ENCODE data around the gene GPR68. TPM values are rescaled to one million over a fixed set of nuclear protein-coding genes. Genes with fewer than 3 reads are reported as not detected.

Gene GPR68
- total and polyA plus RNA-seq, 9 donors: 0.35 to 0.83 (median 0.68) TPM

Other genes starting within 250 kb of the GPR68 start
- gene RPS6KA5, start 184.1 kb downstream of the GPR68 start, total RNA-seq: 6.2 TPM
- gene RPS6KA5, start 184.1 kb downstream of the GPR68 start, polyA plus RNA-seq (ENCODE audit: insufficient read depth in 1 of 8, insufficient read length in 8 of 8, low replicate concordance in 1 of 8): 1 to 10 TPM; 2.4 to 8.2 (median 7.0) TPM
- gene DGLUCY, start 130.6 kb downstream of the GPR68 start, total RNA-seq: 29.2 TPM
- 10 to 100 TPM; 22.8 to 27.9 (median 25.7) TPM for gene DGLUCY, start 130.6 kb downstream of the GPR68 start, polyA plus RNA-seq (ENCODE audit: insufficient read depth in 1 of 8, insufficient read length in 8 of 8, low replicate concordance in 1 of 8)
- gene CCDC88C, start 173.1 kb upstream of the GPR68 start, total RNA-seq: 12.5 TPM
- gene CCDC88C, start 173.1 kb upstream of the GPR68 start, polyA plus RNA-seq (ENCODE audit: insufficient read depth in 1 of 8, insufficient read length in 8 of 8, low replicate concordance in 1 of 8): 10 to 100 TPM in 4 of 8 donors, 1 to 10 TPM in 4; 7.4 to 13.1 (median 10.9) TPM